Measurements from ENCODE around the gene NELL2.

DNA sequence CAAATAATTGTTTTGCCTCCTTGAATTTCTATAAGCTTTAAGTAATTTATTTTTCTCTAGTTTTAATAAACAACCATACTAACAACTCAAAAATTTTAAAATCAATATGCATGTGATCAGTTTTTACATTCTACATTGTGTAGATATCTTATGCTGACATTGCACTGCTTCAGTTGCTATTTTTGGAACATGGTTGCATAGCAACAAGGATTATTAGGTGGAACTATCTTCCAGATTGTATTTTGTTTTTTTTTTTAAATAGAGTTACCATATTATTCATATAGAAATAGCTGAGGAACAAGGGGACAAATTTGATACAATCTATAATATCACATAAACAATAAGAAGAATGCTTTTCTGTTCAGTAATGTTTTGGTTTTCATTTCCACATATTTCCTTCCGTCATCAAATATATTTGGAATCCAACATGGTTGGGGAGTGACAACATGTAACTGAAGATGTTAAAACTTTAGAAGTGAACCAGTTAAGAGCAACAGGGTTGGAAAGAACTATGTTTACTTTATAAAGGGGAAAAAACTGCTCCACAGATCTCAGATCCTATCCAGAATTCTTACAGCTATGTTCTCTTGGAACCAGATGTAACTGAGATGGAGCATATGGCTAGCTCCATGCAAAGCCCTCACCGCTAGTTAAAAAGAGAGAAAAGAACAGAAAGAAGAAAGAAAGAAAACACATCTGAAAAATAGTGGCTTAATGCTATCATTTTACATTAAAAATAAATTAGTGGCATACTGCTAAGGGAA is 235.5 kb downstream of the NELL2 start:
- TF ChIP-seq CTCF (IDR thresholded peaks at IDR 0.05 in 2 of 3, conservative IDR thresholded peaks at IDR 0.05 in 1 of 3; ENCODE audit: control insufficient read depth in 2 of 3, extremely low read depth in 1 of 3, insufficient read depth in 1 of 3, low read depth in 3 of 3, low read length in 3 of 3) (no peak), POLR2A (IDR thresholded peaks at IDR 0.05; ENCODE audit: low read depth, low read length) (no peak), ZNF207 (IDR thresholded peaks at IDR 0.05; ENCODE audit: borderline replicate concordance) (no peak), BACH1 (IDR thresholded peaks at IDR 0.05; ENCODE audit: borderline replicate concordance) (no peak)
- TF ChIP-seq, protein P1, sequence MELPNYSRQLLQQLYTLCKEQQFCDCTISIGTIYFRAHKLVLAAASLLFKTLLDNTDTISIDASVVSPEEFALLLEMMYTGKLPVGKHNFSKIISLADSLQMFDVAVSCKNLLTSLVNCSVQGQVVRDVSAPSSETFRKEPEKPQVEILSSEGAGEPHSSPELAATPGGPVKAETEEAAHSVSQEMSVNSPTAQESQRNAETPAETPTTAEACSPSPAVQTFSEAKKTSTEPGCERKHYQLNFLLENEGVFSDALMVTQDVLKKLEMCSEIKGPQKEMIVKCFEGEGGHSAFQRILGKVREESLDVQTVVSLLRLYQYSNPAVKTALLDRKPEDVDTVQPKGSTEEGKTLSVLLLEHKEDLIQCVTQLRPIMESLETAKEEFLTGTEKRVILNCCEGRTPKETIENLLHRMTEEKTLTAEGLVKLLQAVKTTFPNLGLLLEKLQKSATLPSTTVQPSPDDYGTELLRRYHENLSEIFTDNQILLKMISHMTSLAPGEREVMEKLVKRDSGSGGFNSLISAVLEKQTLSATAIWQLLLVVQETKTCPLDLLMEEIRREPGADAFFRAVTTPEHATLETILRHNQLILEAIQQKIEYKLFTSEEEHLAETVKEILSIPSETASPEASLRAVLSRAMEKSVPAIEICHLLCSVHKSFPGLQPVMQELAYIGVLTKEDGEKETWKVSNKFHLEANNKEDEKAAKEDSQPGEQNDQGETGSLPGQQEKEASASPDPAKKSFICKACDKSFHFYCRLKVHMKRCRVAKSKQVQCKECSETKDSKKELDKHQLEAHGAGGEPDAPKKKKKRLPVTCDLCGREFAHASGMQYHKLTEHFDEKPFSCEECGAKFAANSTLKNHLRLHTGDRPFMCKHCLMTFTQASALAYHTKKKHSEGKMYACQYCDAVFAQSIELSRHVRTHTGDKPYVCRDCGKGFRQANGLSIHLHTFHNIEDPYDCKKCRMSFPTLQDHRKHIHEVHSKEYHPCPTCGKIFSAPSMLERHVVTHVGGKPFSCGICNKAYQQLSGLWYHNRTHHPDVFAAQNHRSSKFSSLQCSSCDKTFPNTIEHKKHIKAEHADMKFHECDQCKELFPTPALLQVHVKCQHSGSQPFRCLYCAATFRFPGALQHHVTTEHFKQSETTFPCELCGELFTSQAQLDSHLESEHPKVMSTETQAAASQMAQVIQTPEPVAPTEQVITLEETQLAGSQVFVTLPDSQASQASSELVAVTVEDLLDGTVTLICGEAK (IDR thresholded peaks at IDR 0.05; ENCODE audit: borderline replicate concordance), result no peak
- TF ChIP-seq, protein P2, sequence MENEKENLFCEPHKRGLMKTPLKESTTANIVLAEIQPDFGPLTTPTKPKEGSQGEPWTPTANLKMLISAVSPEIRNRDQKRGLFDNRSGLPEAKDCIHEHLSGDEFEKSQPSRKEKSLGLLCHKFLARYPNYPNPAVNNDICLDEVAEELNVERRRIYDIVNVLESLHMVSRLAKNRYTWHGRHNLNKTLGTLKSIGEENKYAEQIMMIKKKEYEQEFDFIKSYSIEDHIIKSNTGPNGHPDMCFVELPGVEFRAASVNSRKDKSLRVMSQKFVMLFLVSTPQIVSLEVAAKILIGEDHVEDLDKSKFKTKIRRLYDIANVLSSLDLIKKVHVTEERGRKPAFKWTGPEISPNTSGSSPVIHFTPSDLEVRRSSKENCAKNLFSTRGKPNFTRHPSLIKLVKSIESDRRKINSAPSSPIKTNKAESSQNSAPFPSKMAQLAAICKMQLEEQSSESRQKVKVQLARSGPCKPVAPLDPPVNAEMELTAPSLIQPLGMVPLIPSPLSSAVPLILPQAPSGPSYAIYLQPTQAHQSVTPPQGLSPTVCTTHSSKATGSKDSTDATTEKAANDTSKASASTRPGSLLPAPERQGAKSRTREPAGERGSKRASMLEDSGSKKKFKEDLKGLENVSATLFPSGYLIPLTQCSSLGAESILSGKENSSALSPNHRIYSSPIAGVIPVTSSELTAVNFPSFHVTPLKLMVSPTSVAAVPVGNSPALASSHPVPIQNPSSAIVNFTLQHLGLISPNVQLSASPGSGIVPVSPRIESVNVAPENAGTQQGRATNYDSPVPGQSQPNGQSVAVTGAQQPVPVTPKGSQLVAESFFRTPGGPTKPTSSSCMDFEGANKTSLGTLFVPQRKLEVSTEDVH (IDR thresholded peaks at IDR 0.05; ENCODE audit: low read depth, partially characterized antibody), result no peak
